Measurements from ENCODE around the gene C22orf15. TPM values are rescaled to one million over a fixed set of nuclear protein-coding genes. Genes with fewer than 3 reads are reported as not detected.

C22orf15 gene
- total RNA-seq, 1 donor: 0.72 TPM

DNA sequence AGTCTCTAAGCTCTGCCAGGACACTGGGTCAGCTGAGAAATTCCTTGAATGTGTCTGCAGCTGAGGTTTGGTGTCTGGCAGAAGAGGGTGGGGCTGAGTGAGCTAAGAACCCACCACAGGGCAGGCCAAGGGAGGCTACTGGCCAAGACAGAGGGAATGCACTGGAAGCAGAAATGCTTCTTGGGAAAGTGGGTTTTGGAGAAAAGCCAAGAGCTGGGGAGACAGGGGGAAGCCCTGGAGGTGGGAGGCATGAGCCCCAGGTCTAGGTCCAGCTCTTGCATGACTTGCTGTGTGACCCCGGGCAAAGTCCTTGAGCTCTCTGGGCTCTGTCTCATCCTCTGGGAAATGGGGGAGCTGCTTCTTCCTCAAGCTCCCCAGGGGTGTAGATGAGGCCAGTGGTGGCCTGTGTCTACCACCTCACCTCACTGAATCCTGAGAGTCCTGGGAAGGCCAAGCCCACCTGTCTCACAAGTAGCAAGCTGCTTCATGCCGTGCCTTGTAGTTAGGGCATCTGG, 12.2 kb downstream of the C22orf15 start:
- H3K4me3 ChIP-seq (ENCODE audit: insufficient read depth, low read length): no peak overlapping the region
- DNase-seq (ENCODE audit: insufficient read length, low spot score, missing footprints): peak; percentile 83
- H3K27ac ChIP-seq (ENCODE audit: low read depth, low read length): no peak overlapping the region
- H3K27me3 ChIP-seq (ENCODE audit: insufficient read depth, low read length): peaks cover 6% of the 10 kb centered on the region
- H3K4me2 ChIP-seq (ENCODE audit: insufficient read depth, low read length): no peak overlapping the region
- H3K79me2 ChIP-seq (ENCODE audit: insufficient read depth, low read length): no peaks in the 10 kb centered on the region
- H3K9me3 ChIP-seq (ENCODE audit: low read depth, low read length): no peaks in the 10 kb centered on the region
- no peaks in the 10 kb centered on the region for H3K36me3 ChIP-seq (ENCODE audit: insufficient read depth, low read length)
- H4K20me1 ChIP-seq (ENCODE audit: insufficient read depth, low read length): no peaks in the 10 kb centered on the region
- TF ChIP-seq, protein P1, sequence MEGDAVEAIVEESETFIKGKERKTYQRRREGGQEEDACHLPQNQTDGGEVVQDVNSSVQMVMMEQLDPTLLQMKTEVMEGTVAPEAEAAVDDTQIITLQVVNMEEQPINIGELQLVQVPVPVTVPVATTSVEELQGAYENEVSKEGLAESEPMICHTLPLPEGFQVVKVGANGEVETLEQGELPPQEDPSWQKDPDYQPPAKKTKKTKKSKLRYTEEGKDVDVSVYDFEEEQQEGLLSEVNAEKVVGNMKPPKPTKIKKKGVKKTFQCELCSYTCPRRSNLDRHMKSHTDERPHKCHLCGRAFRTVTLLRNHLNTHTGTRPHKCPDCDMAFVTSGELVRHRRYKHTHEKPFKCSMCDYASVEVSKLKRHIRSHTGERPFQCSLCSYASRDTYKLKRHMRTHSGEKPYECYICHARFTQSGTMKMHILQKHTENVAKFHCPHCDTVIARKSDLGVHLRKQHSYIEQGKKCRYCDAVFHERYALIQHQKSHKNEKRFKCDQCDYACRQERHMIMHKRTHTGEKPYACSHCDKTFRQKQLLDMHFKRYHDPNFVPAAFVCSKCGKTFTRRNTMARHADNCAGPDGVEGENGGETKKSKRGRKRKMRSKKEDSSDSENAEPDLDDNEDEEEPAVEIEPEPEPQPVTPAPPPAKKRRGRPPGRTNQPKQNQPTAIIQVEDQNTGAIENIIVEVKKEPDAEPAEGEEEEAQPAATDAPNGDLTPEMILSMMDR (IDR thresholded peaks at IDR 0.05; ENCODE audit: extremely low read depth, low read depth, low read length): no peak
- no peak overlapping the region for H2AFZ ChIP-seq (ENCODE audit: low read length)
- H3K4me1 ChIP-seq (ENCODE audit: insufficient read depth, low read length): peaks cover 16% of the 10 kb centered on the region

DNA sequence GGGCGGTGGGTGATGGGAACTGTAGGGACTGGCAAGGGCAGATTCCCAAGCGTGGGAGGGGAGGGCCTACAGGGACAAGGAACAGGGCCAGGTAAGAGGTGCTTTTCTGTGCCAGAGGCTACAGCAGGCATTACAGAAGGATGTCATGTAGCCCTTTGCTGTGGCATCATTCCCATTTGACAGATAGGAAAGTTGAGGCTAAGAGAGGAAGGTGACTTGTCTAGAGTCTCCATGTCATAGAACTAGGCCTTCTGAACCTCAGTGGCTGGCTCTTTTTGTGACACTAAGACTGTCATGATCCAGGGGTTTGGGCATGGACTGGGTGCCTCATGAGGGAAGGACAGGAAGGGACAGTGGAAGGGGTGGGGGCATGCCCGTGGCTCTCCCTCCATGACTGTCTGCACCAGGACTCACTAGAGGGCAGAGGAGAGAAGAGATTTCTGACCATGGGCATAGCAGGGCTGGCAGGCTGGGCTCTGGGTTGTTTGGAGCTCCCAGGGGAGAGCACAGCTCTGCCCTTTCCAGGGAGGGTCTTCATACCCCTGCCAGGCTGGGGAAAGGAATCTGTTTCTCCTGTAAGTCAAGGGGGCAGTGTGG, 13.1 kb downstream of the C22orf15 start:
- Histone ChIP-seq H3K27ac (ENCODE audit: low read depth, low read length) (no peak overlapping the region), H4K20me1 (ENCODE audit: insufficient read depth, low read length) (no peaks in the 10 kb centered on the region), H3K36me3 (ENCODE audit: insufficient read depth, low read length) (no peaks in the 10 kb centered on the region), H3K4me1 (ENCODE audit: insufficient read depth, low read length) (peaks cover 16% of the 10 kb centered on the region), H3K27me3 (ENCODE audit: insufficient read depth, low read length) (peaks cover 6% of the 10 kb centered on the region), H3K79me2 (ENCODE audit: insufficient read depth, low read length) (no peaks in the 10 kb centered on the region), H2AFZ (ENCODE audit: low read length) (no peak overlapping the region), H3K4me3 (ENCODE audit: insufficient read depth, low read length) (no peak overlapping the region), H3K4me2 (ENCODE audit: insufficient read depth, low read length) (no peak overlapping the region), H3K9me3 (ENCODE audit: low read depth, low read length) (no peaks in the 10 kb centered on the region)
- TF ChIP-seq, protein P1 (IDR thresholded peaks at IDR 0.05; ENCODE audit: extremely low read depth, low read depth, low read length): peak; percentile 9
- DNase-seq (ENCODE audit: insufficient read length, low spot score, missing footprints): peak; percentile 66

DNA sequence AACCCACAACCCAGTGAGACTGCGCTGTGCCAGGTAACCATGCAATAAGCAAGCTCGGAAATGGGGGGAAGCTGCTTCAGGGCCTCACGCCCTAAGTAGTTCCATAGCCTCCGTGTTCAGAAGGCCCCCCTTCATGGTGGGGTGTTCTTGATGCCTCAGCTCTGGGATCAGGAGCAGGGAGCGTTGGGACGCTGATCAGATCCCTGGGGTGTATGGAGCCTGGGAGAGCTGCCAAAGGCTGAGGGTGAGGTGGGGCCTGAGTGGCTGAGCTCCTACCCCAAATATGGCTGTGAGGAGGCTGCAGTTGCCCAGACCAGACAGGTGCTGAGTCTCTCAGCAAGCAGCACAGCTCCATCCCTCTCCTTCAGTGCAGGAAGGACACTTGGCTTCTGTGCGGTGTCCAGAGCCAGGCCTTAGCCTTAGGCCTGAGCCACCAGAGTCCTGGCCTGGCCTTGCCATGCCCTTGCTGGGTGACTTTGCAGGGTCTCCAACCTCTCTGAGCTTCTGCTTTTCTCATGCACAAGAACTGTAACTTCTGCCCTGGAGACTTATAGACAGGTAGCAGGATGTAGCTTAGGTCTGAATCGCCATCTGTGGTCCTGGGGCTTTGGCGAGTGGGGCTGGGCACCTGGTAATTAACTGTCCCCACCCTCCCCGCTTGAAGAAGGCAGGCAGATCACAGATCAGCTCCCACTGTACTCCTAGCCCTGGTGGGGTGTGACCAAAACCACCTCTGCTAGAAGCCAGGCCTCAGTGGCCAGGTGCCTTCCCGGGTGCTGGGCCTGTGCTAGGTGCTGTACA, 15.2 kb downstream of the C22orf15 start:
- H3K4me3 ChIP-seq (ENCODE audit: insufficient read depth, low read length): no peak overlapping the region
- peaks cover 6% of the 10 kb centered on the region for H3K27me3 ChIP-seq (ENCODE audit: insufficient read depth, low read length)
- no peaks in the 10 kb centered on the region for H3K36me3 ChIP-seq (ENCODE audit: insufficient read depth, low read length)
- TF ChIP-seq, protein P1 (IDR thresholded peaks at IDR 0.05; ENCODE audit: extremely low read depth, low read depth, low read length): no peak
- H3K9me3 ChIP-seq (ENCODE audit: low read depth, low read length): no peaks in the 10 kb centered on the region
- H3K4me1 ChIP-seq (ENCODE audit: insufficient read depth, low read length): peaks cover 24% of the 10 kb centered on the region
- H3K27ac ChIP-seq (ENCODE audit: low read depth, low read length): no peak overlapping the region
- no peaks in the 10 kb centered on the region for H4K20me1 ChIP-seq (ENCODE audit: insufficient read depth, low read length)
- H3K4me2 ChIP-seq (ENCODE audit: insufficient read depth, low read length): no peak overlapping the region
- DNase-seq (ENCODE audit: insufficient read length, low spot score, missing footprints): peak; percentile 80
- H3K79me2 ChIP-seq (ENCODE audit: insufficient read depth, low read length): no peaks in the 10 kb centered on the region
- H2AFZ ChIP-seq (ENCODE audit: low read length): no peak overlapping the region

DNA sequence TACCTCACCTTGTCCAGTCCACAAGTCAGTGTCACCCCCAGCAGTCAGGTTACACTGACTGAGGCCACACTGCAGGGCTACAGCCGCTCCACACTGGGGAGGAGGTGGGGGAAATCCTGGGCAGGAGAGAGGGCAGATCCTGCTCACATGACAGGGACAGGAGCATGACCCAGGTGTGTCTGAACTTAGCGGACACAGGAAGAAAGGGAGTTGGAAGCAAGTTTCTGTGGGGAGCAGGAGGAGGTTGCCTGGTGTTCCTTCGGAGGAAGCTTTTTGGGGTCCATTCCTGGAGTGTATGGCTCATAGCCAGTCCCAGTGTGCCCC, 15.7 kb downstream of the C22orf15 start:
- H3K9me3 ChIP-seq (ENCODE audit: low read depth, low read length): no peaks in the 10 kb centered on the region
- H3K79me2 ChIP-seq (ENCODE audit: insufficient read depth, low read length): no peaks in the 10 kb centered on the region
- no peak overlapping the region for H3K4me2 ChIP-seq (ENCODE audit: insufficient read depth, low read length)
- no peak overlapping the region for H3K27ac ChIP-seq (ENCODE audit: low read depth, low read length)
- peaks cover 22% of the 10 kb centered on the region for H3K4me1 ChIP-seq (ENCODE audit: insufficient read depth, low read length)
- H3K36me3 ChIP-seq (ENCODE audit: insufficient read depth, low read length): no peaks in the 10 kb centered on the region
- peak; percentile 54 for DNase-seq (ENCODE audit: insufficient read length, low spot score, missing footprints)
- H4K20me1 ChIP-seq (ENCODE audit: insufficient read depth, low read length): no peaks in the 10 kb centered on the region
- no peak overlapping the region for H2AFZ ChIP-seq (ENCODE audit: low read length)
- no peak overlapping the region for H3K4me3 ChIP-seq (ENCODE audit: insufficient read depth, low read length)
- TF ChIP-seq, protein P1 (IDR thresholded peaks at IDR 0.05; ENCODE audit: extremely low read depth, low read depth, low read length): no peak
- H3K27me3 ChIP-seq (ENCODE audit: insufficient read depth, low read length): peaks cover 6% of the 10 kb centered on the region

Data from osteoblast (primary cell).